Activated T-helper 1 cell treated with anti-CD3 and anti-CD28 coated beads, Interleukin-12 subunit alpha, Interleukin-12 subunit beta, Interleukin-2, Interleukin-4 antibody, amounts not matched to agents 30 ng/mL and 10 ng/mL and 1 ng/mL, durations not matched to agents 14 hours and 24 hours and 36 hours (primary cell): Measurements from ENCODE around the gene TCP10L. TPM values are rescaled to one million over a fixed set of nuclear protein-coding genes. Genes with fewer than 3 reads are reported as not detected.
"Not testable (repeated sequence)": the region's sequence is repeated elsewhere in the genome, so short reads cannot be mapped to it uniquely, and the experiment has no call there.

Source experiments
- DNase-seq: peaks from one replicate; pipeline ENCODE4 v3.0.0; 2021; ENCODE audit warnings: low spot score
- H3K27ac Mint-ChIP-seq: one replicate; pipeline ENCODE4 v1.8.0; 2021; ENCODE audit warnings: mild to moderate bottlenecking, mixed read lengths
- H3K27me3 Mint-ChIP-seq: one replicate; pipeline ENCODE4 v1.8.0; 2022; ENCODE audit warnings: mild to moderate bottlenecking, moderate library complexity, mixed read lengths; ENCODE audit not compliant: insufficient read depth
- H3K36me3 Mint-ChIP-seq: one replicate; pipeline ENCODE4 v1.8.0; 2021; ENCODE audit warnings: low read depth, mixed read lengths
- H3K4me1 Mint-ChIP-seq: one replicate; pipeline ENCODE4 v1.8.0; 2021; ENCODE audit warnings: low read depth, mixed read lengths
- H3K4me3 Mint-ChIP-seq: one replicate; pipeline ENCODE4 v1.8.0; 2021; ENCODE audit warnings: mild to moderate bottlenecking, moderate library complexity, mixed read lengths
- H3K9me3 Mint-ChIP-seq: one replicate; pipeline ENCODE4 v1.8.0; 2021; ENCODE audit warnings: mixed read lengths
- intact Hi-C: fragments of 100-400 bp; cut with micrococcal nuclease; formaldehyde crosslinking; loops from one replicate; pipeline ENCODE4 v1.15.1; 2024
- total RNA-seq: library from RNA; stranded (reverse); gene quantifications from 2 replicates; pipeline ENCODE4 v1.2.3, GENCODE V29; 2022

The TCP10L gene
- 0.59 and 0.93 TPM in 2 replicates for total RNA-seq

- DNase-seq: no peak
- no peak within 1 kb of the TSS for H3K4me3 Mint-ChIP-seq
These were observed at the start of gene TCP10L for GRCh38 chr21:32585042-32585710. TCP10L (minus strand) TSS chr21:32585523; CDS start chr21:32584304, 1,219 bp downstream.

GRCh38 chr21:32626621-32627196 is 41.4 kb upstream of the TCP10L start:
- intact Hi-C loops: no loop called here
- no peaks in the 10 kb centered on the region for H3K9me3 Mint-ChIP-seq
- peaks cover 4% of the 10 kb centered on the region for H3K27me3 Mint-ChIP-seq
- H3K36me3 Mint-ChIP-seq: peaks cover 11% of the 10 kb centered on the region
- no peaks in the 10 kb centered on the region for H3K4me1 Mint-ChIP-seq
- H3K4me3 Mint-ChIP-seq: no peak overlapping the region
- no peak overlapping the region for H3K27ac Mint-ChIP-seq
- DNase-seq: no peak

More at GRCh38 chr21:32585042-32585710, at the start of gene TCP10L:
- Mint-ChIP-seq H3K27ac (no peak within 1 kb of the TSS), H3K4me1 (no peaks in the 10 kb centered on the region), H3K9me3 (no peaks in the 10 kb centered on the region), H3K27me3 (no peaks in the 10 kb centered on the region), H3K36me3 (no peaks in the 10 kb centered on the region)
- intact Hi-C loops: no loop called here

GRCh38 chr21:32618218-32618617 is 32.9 kb upstream of the TCP10L start:
- DNase-seq, H3K4me1 Mint-ChIP-seq, H3K9me3 Mint-ChIP-seq, H3K4me3 Mint-ChIP-seq, intact Hi-C loops, H3K27ac Mint-ChIP-seq, H3K36me3 Mint-ChIP-seq: not testable (repeated sequence)
- peaks cover 13% of the 10 kb centered on the region for H3K27me3 Mint-ChIP-seq

- no peak for DNase-seq
- Mint-ChIP-seq H3K4me3 (peak overlapping the region; percentile 96), H3K27me3 (peaks cover 7% of the 10 kb centered on the region), H3K4me1 (peaks cover 8% of the 10 kb centered on the region), H3K27ac (no peak overlapping the region), H3K9me3 (no peaks in the 10 kb centered on the region), H3K36me3 (peaks cover 8% of the 10 kb centered on the region)
- intact Hi-C loops: loop anchor here (2.0 to 5.0 kb wide), 7 partner anchors 46 to 955 kb away; partner anchors contain the start of genes GART, MIS18A, SCAF4 and SOD1
These were observed 28.2 kb upstream of the TCP10L start for GRCh38 chr21:32613436-32614043.

GRCh38 chr21:32612999-32613337 is 27.6 kb upstream of the TCP10L start:
- Mint-ChIP-seq H3K36me3 (peaks cover 8% of the 10 kb centered on the region), H3K9me3 (no peaks in the 10 kb centered on the region), H3K4me3 (peak overlapping the region; percentile 96), H3K27me3 (peaks cover 5% of the 10 kb centered on the region), H3K27ac (peak overlapping the region; percentile 93), H3K4me1 (peaks cover 8% of the 10 kb centered on the region)
- intact Hi-C loops: loop anchor here (1.0 to 5.0 kb wide), 11 partner anchors 46 to 954 kb away; partner anchors contain the start of genes EVA1C, GART, MIS18A and SCAF4
- no peak for DNase-seq

GRCh38 chr21:32612075-32612998 is 27.0 kb upstream of the TCP10L start, which contains the start of gene CFAP298:
CFAP298 (minus strand) TSS chr21:32612377; CDS start chr21:32612243, 134 bp downstream.
- H3K27me3 Mint-ChIP-seq: peaks cover 4% of the 10 kb centered on the region
- intact Hi-C loops: loop anchor here (1.0 to 5.0 kb wide), 11 partner anchors 45 to 954 kb away; partner anchors contain the start of genes EVA1C, GART, MIS18A and SCAF4
- H3K36me3 Mint-ChIP-seq: peaks cover 8% of the 10 kb centered on the region
- H3K9me3 Mint-ChIP-seq: no peaks in the 10 kb centered on the region
- H3K27ac Mint-ChIP-seq: peak within 1 kb of the TSS; percentile 93
- peak within 1 kb of the TSS; percentile 96 for H3K4me3 Mint-ChIP-seq
- peaks cover 8% of the 10 kb centered on the region for H3K4me1 Mint-ChIP-seq
- peak; percentile 84 for DNase-seq

GRCh38 chr21:32611471-32611997 is 26.2 kb upstream of the TCP10L start:
- Mint-ChIP-seq H3K36me3 (peaks cover 8% of the 10 kb centered on the region), H3K4me1 (peaks cover 8% of the 10 kb centered on the region), H3K9me3 (no peaks in the 10 kb centered on the region), H3K27me3 (peaks cover 4% of the 10 kb centered on the region), H3K4me3 (peak overlapping the region; percentile 96), H3K27ac (peak overlapping the region; percentile 93)
- no peak for DNase-seq
- intact Hi-C loops: loop anchor here (5.0 kb wide), 5 partner anchors 44 to 931 kb away; partner anchors contain the start of genes GART, SCAF4 and SON

- intact Hi-C loops: loop anchor here (5.0 kb wide), 5 partner anchors 44 to 931 kb away; partner anchors contain the start of genes GART, SCAF4 and SON
These were observed 25.6 kb upstream of the TCP10L start for GRCh38 chr21:32610940-32611339.

GRCh38 chr21:32608851-32609250 is 23.5 kb upstream of the TCP10L start:
- H3K4me1 Mint-ChIP-seq: peaks cover 8% of the 10 kb centered on the region
- DNase-seq: no peak
- no peaks in the 10 kb centered on the region for H3K9me3 Mint-ChIP-seq
- peaks cover 23% of the 10 kb centered on the region for H3K36me3 Mint-ChIP-seq
- intact Hi-C loops: no loop called here
- peak overlapping the region; percentile 31 for H3K4me3 Mint-ChIP-seq
- H3K27me3 Mint-ChIP-seq: no peaks in the 10 kb centered on the region
- no peak overlapping the region for H3K27ac Mint-ChIP-seq

More at GRCh38 chr21:32610940-32611339, 25.6 kb upstream of the TCP10L start:
- not testable (repeated sequence) for H3K27me3 Mint-ChIP-seq, H3K27ac Mint-ChIP-seq, H3K9me3 Mint-ChIP-seq, H3K4me1 Mint-ChIP-seq, DNase-seq
- peaks cover 11% of the 10 kb centered on the region for H3K36me3 Mint-ChIP-seq
- peak overlapping the region; percentile 57 for H3K4me3 Mint-ChIP-seq

GRCh38 chr21:32605469-32605868 is 20.1 kb upstream of the TCP10L start:
- H3K4me3 Mint-ChIP-seq: no peak overlapping the region

GRCh38 chr21:32604464-32604863 is 19.1 kb upstream of the TCP10L start:
- intact Hi-C loops: no loop called here
- Mint-ChIP-seq H3K27me3 (no peaks in the 10 kb centered on the region), H3K27ac (no peak overlapping the region), H3K4me3 (no peak overlapping the region), H3K9me3 (no peaks in the 10 kb centered on the region), H3K36me3 (peaks cover 28% of the 10 kb centered on the region), H3K4me1 (no peaks in the 10 kb centered on the region)
- DNase-seq: no peak

More at GRCh38 chr21:32605469-32605868, 20.1 kb upstream of the TCP10L start:
- DNase-seq: no peak
- H3K9me3 Mint-ChIP-seq: no peaks in the 10 kb centered on the region
- no peaks in the 10 kb centered on the region for H3K4me1 Mint-ChIP-seq
- H3K36me3 Mint-ChIP-seq: peaks cover 30% of the 10 kb centered on the region
- no peak overlapping the region for H3K27ac Mint-ChIP-seq
- intact Hi-C loops: no loop called here
- H3K27me3 Mint-ChIP-seq: no peaks in the 10 kb centered on the region

- no peaks in the 10 kb centered on the region for H3K4me1 Mint-ChIP-seq
- no peak for DNase-seq
- peaks cover 22% of the 10 kb centered on the region for H3K36me3 Mint-ChIP-seq
- no peaks in the 10 kb centered on the region for H3K9me3 Mint-ChIP-seq
- intact Hi-C loops: no loop called here
- no peak overlapping the region for H3K27ac Mint-ChIP-seq
- H3K4me3 Mint-ChIP-seq: no peak overlapping the region
- no peaks in the 10 kb centered on the region for H3K27me3 Mint-ChIP-seq
These were observed 17.8 kb upstream of the TCP10L start for GRCh38 chr21:32603131-32603530.
